Left colon (tissue), 2 donors: ENCODE data around the gene PCCA. TPM values are rescaled to one million over a fixed set of nuclear protein-coding genes. Genes with fewer than 3 reads are reported as not detected.
"Not testable (repeated sequence)": the region's sequence is repeated elsewhere in the genome, so short reads cannot be mapped to it uniquely, and the experiment has no call there.

ENCODE experiments used
- ATAC-seq: fragments of 200-7000 bp; cut with Tn5 transposase; one replicate; pipeline ENCODE4 v1.9.1; 2020; ENCODE audit warnings: mild to moderate bottlenecking, moderate library complexity
- DNase-seq, 2 donors: peaks; one replicate each; pipeline ENCODE4 v3.0.0-alpha.2; 2020
- intact Hi-C, 2 donors: fragments of 100-400 bp; cut with DNase I in 1 of 2; cut with micrococcal nuclease in 1 of 2; formaldehyde crosslinking; loops; one replicate each; pipeline versions ENCODE4 v1.11.2 to v1.14.0; 2022; cut with DNase I, micrococcal nuclease
- total RNA-seq, 2 donors: library from RNA; stranded (reverse); fragmentation: NEBNext Ultra II Directional; extraction: Animal tissue kit (Norgen Biotek cat#: 25700); gene quantifications; one replicate each; pipeline ENCODE4 v1.2.1, GENCODE V29; 2021
- donor health status: DM: no; HTN: no; CAD: no.
- donor health status: DM: yes; HTN: yes; CAD: no.

Gene PCCA
- total RNA-seq, 2 donors from 2014 or later = 84.1 to 99.1 TPM

DNA sequence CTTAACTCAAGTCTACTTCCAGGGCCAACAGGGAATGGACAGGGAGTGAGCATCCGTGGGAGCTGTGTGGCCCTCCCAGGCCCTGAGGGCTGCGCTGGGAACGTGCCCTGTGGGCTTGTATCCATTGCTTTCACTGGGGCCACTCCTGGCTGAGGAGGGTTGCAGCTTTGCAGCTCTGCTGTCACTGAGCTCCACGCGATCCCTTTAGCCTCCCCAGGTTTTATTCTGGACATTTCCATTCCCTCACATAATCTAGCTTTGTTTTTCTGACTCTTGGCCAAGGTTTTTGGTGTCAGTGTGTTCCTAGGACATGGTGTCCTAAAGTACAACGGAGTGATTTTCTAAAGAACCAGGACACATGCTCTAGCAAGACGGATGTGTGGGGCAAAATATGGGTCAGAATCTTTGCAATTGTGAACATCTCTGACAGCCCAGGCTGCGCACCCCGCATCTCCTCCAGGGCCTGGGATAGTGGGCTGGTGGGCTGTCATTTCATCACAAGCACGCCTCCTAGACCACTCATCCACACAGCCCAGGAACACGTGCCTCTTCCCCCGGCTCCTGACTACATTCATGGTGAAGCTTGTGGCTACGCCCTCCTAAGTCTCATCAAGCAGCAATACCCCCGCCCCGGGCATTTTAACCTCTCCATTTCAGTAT is 471.7 kb downstream of the PCCA start:
- DNase-seq (no peak), ATAC-seq (no peak)
- intact Hi-C loops = no loop called here

DNA sequence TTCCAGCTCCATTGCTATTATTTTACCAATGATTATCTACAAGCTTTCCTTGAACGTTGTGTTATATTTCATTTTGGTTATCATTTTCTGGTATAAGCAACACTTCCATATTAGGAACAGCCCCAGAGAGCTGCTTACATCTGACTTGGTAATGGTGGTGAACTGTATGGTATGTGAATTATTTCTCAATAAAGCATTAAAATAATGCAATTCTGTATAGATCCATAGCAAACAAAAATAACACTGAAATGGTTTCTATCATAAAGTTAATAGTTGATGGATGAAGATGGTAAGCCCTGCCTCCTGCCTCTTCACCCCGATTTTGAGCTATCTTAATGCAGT is 472.2 kb downstream of the PCCA start:
- no peak for DNase-seq
- intact Hi-C loops = no loop called here
- no peak for ATAC-seq

DNA sequence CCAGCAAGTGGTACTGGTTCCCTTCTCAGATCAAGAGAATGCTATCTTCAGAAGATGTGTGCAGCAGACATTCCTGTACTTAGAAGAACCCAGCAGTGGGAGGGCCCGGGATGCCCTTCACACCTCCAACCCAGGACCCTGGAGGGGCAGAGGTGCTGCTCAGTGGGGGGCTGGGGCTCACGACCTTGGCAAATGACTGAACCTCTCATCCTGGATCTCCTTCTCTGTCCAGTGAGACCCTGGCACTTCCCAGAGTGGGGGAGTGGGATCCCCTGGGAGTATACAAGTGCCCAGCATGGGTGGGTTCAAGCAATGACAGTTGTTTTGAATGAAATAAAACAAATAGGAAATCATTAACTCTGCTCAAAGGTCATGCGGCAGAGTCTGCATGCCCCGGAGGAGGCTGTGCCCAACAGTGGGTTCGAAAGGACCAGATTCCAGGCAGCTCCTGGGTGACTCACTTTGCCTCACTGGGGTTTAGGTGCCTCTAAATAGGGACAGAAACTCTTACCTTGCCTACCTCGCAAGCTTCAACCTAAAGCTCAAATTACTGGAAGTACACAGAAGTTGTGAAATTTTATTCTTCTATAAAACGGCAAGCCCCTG is 472.8 kb downstream of the PCCA start:
- intact Hi-C loops = no loop called here
- no peak for DNase-seq
- peak; percentile 34 for ATAC-seq

DNA sequence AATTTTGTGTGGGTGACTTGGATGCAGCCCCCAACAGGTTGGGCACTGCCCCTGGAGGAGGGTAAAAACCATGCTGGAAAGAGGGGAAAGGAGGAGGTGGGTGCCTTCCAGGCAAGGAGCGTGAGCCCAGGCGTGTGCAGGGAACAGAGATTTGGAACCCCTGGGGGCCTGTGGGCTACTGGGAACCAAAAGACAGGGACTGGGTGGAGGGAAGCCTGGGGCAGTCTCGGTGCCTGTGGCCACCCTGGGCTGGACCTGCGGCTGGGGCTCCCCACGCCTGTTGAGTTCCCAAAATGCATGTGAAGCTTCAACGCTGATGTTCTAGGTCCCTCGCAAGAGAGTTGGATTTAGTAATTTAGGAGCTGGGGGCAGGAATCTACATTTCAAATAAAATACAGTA is 474.9 kb downstream of the PCCA start:
- ATAC-seq (no peak), DNase-seq (no peak)
- intact Hi-C loops = no loop called here

DNA sequence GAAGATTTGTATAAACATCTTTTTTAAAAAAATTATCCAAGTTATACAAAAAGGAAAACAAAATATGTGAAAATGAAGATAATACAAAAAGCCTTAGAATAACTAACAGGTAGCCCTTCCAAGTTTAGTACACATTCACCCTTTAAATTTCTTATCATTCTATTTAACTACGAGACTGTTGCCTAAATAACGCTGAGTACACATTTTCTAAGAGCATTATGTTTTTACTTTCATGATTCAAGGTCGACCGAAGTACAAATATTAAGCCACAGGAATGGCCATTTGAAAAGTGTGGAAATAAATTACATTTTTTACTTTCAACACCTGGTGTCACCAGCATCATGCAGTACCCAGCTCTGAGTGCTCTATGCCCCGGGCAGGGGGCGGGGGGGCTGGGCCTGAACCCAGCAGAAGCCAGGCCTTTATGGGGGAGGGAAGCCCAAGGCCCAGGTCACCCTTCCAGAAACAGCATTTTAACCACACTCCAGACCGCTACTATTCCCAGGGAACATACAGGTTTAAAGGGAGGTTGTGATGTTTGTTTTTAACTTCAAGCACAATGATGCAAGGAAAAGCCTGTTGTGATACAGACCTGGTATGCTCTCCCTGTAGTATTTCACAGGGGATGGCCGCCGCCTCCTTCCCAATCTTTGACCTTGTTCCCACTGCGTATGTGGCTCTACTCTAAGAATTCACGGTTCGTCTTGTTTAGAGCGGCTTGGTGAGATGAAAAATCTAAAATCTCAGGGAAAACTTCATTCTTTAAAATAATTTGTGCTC is 475.7 kb downstream of the PCCA start:
- ATAC-seq (no peak), DNase-seq (no peak)
- intact Hi-C loops = no loop called here

DNA sequence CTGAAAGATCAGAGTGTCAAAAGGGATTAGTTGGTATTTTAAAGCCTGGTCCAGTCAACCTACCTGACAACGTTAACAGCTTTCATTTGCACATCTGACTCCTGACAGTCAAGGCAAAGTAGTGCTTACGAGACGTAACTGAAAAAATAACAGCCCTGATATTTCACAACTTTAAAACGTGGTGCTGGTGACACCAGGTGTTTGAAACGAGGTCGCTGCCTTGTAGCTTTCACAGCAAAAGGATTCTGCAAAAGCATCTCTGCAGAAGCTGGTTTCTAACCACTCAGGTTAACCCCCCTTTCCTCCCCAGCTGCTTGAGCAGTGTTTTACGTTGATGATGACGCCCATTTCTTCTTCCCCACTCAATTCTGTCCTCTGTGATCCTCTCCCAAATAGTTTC is 476.4 kb downstream of the PCCA start:
- intact Hi-C loops = no loop called here
- ATAC-seq (no peak), DNase-seq (no peak)

DNA sequence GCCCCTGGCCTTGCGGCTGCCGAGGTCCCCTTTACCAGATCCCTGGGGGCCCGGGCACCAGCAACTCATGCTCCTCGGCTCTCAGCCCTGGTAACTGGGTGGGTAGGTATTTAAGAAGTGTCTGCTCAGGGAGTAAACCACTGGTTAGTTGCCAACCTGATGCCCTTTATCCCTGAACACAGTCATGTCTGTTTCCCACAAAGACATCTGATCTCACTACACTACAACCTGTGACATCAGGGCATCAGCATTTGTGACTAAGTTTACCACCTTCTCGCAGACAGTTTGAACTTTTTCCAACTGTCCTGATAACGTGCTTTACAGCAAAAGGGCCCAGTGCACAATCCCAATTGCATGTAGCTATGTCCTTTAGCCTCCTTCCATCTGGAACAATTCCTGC is 477.6 kb downstream of the PCCA start:
- intact Hi-C loops = no loop called here
- DNase-seq (no peak), ATAC-seq (no peak)

DNA sequence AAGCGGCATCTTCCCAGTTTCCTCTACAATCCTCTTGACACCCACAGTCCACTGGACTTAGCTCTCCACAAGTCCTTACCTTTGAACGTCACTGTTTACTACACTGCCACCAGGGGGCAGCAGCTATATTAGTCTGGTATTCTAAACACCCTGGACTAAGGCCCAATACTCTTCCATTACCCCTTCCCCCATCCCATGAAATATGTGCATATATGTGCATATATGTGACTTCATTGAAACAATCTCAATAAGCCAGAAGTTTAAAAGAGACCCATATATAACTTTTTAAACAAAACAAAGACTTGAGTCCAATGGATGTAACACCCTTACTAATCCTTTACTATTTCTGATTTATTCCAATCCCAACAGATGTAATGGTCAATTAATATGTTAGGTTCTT is 484.2 kb downstream of the PCCA start:
- ATAC-seq (peak; percentile 89), DNase-seq (peak; percentile 48 to 84)
- intact Hi-C loops = no loop called here

DNA sequence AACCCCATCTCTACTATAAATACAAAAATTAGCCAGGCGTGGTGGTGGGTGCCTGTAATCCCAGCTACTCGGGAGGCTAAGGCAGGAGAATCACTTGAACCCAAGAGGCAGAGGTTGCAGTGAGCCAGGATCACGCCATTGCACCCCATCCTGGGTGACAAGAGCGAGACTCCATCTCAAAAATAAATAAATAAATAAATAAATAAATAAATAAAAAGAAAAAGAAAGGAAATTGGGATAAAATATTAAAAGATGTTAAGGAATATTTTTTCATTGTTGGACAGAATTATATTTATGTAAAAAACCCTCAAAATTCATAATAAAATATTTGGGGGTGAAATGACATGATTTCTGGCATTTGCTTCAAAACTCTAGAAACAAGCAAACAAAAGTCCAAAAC is 488.3 kb downstream of the PCCA start:
- intact Hi-C loops, ATAC-seq, DNase-seq: not testable (repeated sequence)

Other genes with a start within 250 kb of the PCCA start
- not detected for gene ZIC5, start 117.3 kb upstream of the PCCA start, total RNA-seq
- gene ZIC2, start 107.3 kb upstream of the PCCA start, total RNA-seq = under 1 TPM; 0.08 to 0.27 TPM